ENCODE measurements around the gene MUC13.

MUC13 gene

GRCh38 chr3:124951511-124952281, 17.1 kb upstream of the MUC13 start:
- no peak for DNase-seq

GRCh38 chr3:124950026-124950425, 15.5 kb upstream of the MUC13 start:
- DNase-seq = no peak

- no peak for DNase-seq
Observed at GRCh38 chr3:124942613-124943012, 8.1 kb upstream of the MUC13 start.

GRCh38 chr3:124941771-124942170, 7.2 kb upstream of the MUC13 start:
- DNase-seq = no peak

GRCh38 chr3:124939661-124940060, 5.1 kb upstream of the MUC13 start:
- no peak for DNase-seq

- no peak for DNase-seq
Observed at GRCh38 chr3:124938896-124939295, 4.3 kb upstream of the MUC13 start.

GRCh38 chr3:124937049-124937448, 2.5 kb upstream of the MUC13 start:
- no peak for DNase-seq

GRCh38 chr3:124935794-124936542, 1.4 kb upstream of the MUC13 start:
- no peak for DNase-seq

- no peak for DNase-seq
Observed at GRCh38 chr3:124935264-124935663, 713 bp upstream of the MUC13 start.

GRCh38 chr3:124928333-124929202, 6.0 kb downstream of the MUC13 start:
- peak in 17 of 58 donors; percentile 4 to 68 (median 15) for DNase-seq

GRCh38 chr3:124927574-124928045, 6.9 kb downstream of the MUC13 start:
- no peak for DNase-seq

GRCh38 chr3:124926426-124927101, 8.0 kb downstream of the MUC13 start:
- no peak for DNase-seq

- no peak for DNase-seq
Observed at GRCh38 chr3:124924741-124925140, 9.8 kb downstream of the MUC13 start.

GRCh38 chr3:124923833-124924232, 10.7 kb downstream of the MUC13 start:
- no peak for DNase-seq

GRCh38 chr3:124920718-124921117, 13.8 kb downstream of the MUC13 start:
- peak in 14 of 58 donors; percentile 4 to 44 (median 12) for DNase-seq

GRCh38 chr3:124919756-124920155, 14.8 kb downstream of the MUC13 start:
- DNase-seq = no peak

GRCh38 chr3:124918524-124918923, 16.0 kb downstream of the MUC13 start:
- DNase-seq = no peak

- DNase-seq = peak in 7 of 58 donors; percentile 4 to 46 (median 10)
Observed at GRCh38 chr3:124916837-124917409, 17.6 kb downstream of the MUC13 start.

- DNase-seq = no peak
Observed at GRCh38 chr3:124915254-124915653, 19.3 kb downstream of the MUC13 start.

- DNase-seq = no peak
Observed at GRCh38 chr3:124907957-124908356, 26.6 kb downstream of the MUC13 start.

All from anterior cingulate cortex (tissue), 58 donors.